ENCODE measurements around the gene ZNF865.

ZNF865 gene

GRCh38 chr19:55626350-55626749 is 20.9 kb downstream of the ZNF865 start:
- no peak for DNase-seq

- peak; percentile 91 for DNase-seq
These were observed 27.0 kb downstream of the ZNF865 start for GRCh38 chr19:55632463-55632834.

GRCh38 chr19:55633861-55634260 is 28.4 kb downstream of the ZNF865 start:
- no peak for DNase-seq

GRCh38 chr19:55635334-55635717 is 29.9 kb downstream of the ZNF865 start:
- DNase-seq, result no peak

- DNase-seq, result no peak
These were observed 30.5 kb downstream of the ZNF865 start for GRCh38 chr19:55635856-55636440.

- no peak for DNase-seq
These were observed 31.3 kb downstream of the ZNF865 start for GRCh38 chr19:55636723-55637122.

GRCh38 chr19:55637534-55637933 is 32.1 kb downstream of the ZNF865 start:
- DNase-seq, result no peak

- DNase-seq, result no peak
These were observed 33.5 kb downstream of the ZNF865 start for GRCh38 chr19:55638864-55639359.

- peak; percentile 42 for DNase-seq
These were observed 34.7 kb downstream of the ZNF865 start for GRCh38 chr19:55640043-55640576.

- DNase-seq, result peak; percentile 64
These were observed 35.4 kb downstream of the ZNF865 start, which contains the start of gene ZNF580 for GRCh38 chr19:55640577-55641425. Gene ZNF580, plus strand, starts transcription at chr19:55641002. Its CDS starts 1,507 bp downstream, at chr19:55642509.

GRCh38 chr19:55641426-55642152 is 36.1 kb downstream of the ZNF865 start:
- DNase-seq, result peak; percentile 53

GRCh38 chr19:55642153-55643002 is 36.9 kb downstream of the ZNF865 start:
- no peak for DNase-seq

GRCh38 chr19:55643003-55643886 is 37.8 kb downstream of the ZNF865 start, which contains the start of gene ZNF581:
Gene ZNF581, plus strand, starts transcription at chr19:55643649. Its CDS starts 923 bp downstream, at chr19:55644572.
- peak; percentile 68 for DNase-seq

GRCh38 chr19:55643887-55644176 is 38.4 kb downstream of the ZNF865 start:
- DNase-seq, result no peak

GRCh38 chr19:55644191-55644833 is 38.9 kb downstream of the ZNF865 start:
- no peak for DNase-seq

GRCh38 chr19:55644842-55645511 is 39.5 kb downstream of the ZNF865 start:
- no peak for DNase-seq

- DNase-seq, result no peak
These were observed 40.0 kb downstream of the ZNF865 start for GRCh38 chr19:55645512-55645881.

GRCh38 chr19:55646889-55647731 is 41.7 kb downstream of the ZNF865 start:
- DNase-seq, result no peak
